Colonic mucosa (tissue), 4 donors: ENCODE data around the gene GLB1L3. TPM values are rescaled to one million over a fixed set of nuclear protein-coding genes. Genes with fewer than 3 reads are reported as not detected.

Experiments used
- DNase-seq: peaks from one replicate; pipeline ENCODE4 v3.0.0-alpha.2; 2020
- H3K27ac ChIP-seq: fragments of 200-600 bp; one replicate; pipeline ENCODE4 v1.8.0; 2021
- H3K27me3 ChIP-seq: fragments of 200-600 bp; one replicate; pipeline ENCODE4 v1.8.0; 2021
- H3K36me3 ChIP-seq: fragments of 200-600 bp; one replicate; pipeline ENCODE4 v1.8.0; 2021
- H3K4me1 ChIP-seq: fragments of 200-600 bp; one replicate; pipeline ENCODE4 v1.8.0; 2021; ENCODE audit warnings: mild to moderate bottlenecking
- H3K4me3 ChIP-seq: fragments of 200-600 bp; one replicate; pipeline ENCODE4 v1.8.0; 2021
- H3K9ac ChIP-seq, 2 donors: one replicate each; pipeline ENCODE4 v1.7.0; 2013; ENCODE audit warnings: control low read depth in 2 of 2, low read depth in 2 of 2, low read length in 2 of 2
- H3K9me3 ChIP-seq: fragments of 200-600 bp; one replicate; pipeline ENCODE4 v1.8.0; 2021
- CTCF ChIP-seq: fragments of 200-600 bp; IDR thresholded peaks from one replicate; pipeline ENCODE4 v1.8.0; 2022; ENCODE audit warnings: antibody characterized with exemption, mild to moderate bottlenecking
- intact Hi-C: fragments of 100-400 bp; cut with DNase I; formaldehyde crosslinking; loops from one replicate; pipeline ENCODE4 v1.14.1; 2022
- total RNA-seq, 2 donors: library from RNA; stranded (reverse); fragmentation: NEBNext Ultra II Directional in 1 of 2; extraction: Animal tissue kit (Norgen Biotek cat#: 25700) in 1 of 2; gene quantifications; one replicate each; pipeline ENCODE4 v1.2.1, GENCODE V29; 2021
- donor health status: healthy.
- donor health status: DM: no; HTN: no; CAD: no.
- donor health status: DM: no; HTN: no; CAD: no.

Gene GLB1L3
- total RNA-seq, 2 donors from 2014 or later = 0.15 TPM; not detected in 1

- intact Hi-C loops = no loop called here
- no peak for DNase-seq
- no peak for TF ChIP-seq CTCF
Measured at GRCh38 chr11:134346976-134347350, 70.8 kb downstream of the GLB1L3 start.

DNA sequence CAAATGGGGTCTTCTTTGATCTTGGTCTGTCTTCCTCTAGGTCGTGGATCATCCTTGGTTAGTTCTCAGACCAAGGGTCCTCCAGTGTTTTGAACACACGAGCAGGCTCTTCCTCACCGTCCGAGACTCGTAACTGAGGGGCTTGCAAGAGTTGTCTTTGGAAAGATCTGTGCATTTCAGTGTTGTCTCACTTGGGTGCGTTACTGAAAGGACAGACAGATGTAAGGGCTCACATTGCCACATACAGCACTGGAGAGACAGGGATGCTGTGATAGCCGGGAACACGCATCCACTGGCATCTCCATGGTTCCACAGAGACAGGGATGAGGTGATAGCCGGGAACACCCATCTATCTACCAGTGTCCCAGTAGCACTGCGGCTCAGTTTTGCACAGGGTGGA, 71.3 kb downstream of the GLB1L3 start:
- Histone ChIP-seq H3K27me3 (no peaks in the 10 kb centered on the region), H3K36me3 (no peaks in the 10 kb centered on the region), H3K9me3 (no peaks in the 10 kb centered on the region), H3K27ac (no peak overlapping the region), H3K4me1 (no peaks in the 10 kb centered on the region), H3K4me3 (no peak overlapping the region), H3K9ac (no peak overlapping the region)
- intact Hi-C loops = no loop called here
- DNase-seq = no peak
- no peak for TF ChIP-seq CTCF

More at GRCh38 chr11:134346976-134347350, 70.8 kb downstream of the GLB1L3 start:
- Histone ChIP-seq H3K36me3 (no peaks in the 10 kb centered on the region), H3K27ac (no peak overlapping the region), H3K9ac (no peak overlapping the region), H3K27me3 (no peaks in the 10 kb centered on the region), H3K4me1 (no peaks in the 10 kb centered on the region), H3K9me3 (no peaks in the 10 kb centered on the region), H3K4me3 (no peak overlapping the region)

DNA sequence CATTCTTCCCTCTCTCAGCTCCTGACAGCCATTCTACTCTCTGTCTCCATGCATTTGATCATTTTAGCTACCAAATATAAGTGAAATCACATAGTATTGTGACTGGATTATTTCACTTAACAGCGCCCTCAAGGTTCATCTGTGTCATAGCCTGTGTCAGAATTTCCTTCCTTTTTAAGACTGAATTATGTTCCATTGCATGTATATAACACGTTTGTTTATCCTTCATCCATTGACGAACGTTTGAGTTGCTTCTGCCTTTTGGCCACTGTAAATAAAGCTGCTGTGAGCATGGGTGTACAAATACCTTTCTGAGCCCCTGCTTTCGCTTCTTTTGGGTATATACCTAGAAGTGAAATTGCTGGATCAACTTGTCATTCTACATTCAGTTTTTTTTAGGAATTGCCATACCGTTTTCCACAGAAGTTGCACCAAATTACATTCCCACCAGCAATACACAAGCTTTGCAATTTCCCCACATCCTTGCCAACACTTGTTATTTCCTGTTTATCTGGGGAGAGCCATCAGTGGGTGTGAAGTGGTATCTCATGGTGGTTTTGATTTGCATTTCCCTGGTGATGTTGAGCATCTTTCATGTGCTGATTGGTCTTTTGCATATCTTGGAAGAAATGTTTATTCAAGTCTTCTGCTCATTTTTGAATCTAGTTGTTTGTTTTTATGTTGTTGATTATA, 73.1 kb downstream of the GLB1L3 start:
- Histone ChIP-seq H3K27ac (no peak overlapping the region), H3K27me3 (no peaks in the 10 kb centered on the region)
- TF ChIP-seq CTCF = no peak

DNA sequence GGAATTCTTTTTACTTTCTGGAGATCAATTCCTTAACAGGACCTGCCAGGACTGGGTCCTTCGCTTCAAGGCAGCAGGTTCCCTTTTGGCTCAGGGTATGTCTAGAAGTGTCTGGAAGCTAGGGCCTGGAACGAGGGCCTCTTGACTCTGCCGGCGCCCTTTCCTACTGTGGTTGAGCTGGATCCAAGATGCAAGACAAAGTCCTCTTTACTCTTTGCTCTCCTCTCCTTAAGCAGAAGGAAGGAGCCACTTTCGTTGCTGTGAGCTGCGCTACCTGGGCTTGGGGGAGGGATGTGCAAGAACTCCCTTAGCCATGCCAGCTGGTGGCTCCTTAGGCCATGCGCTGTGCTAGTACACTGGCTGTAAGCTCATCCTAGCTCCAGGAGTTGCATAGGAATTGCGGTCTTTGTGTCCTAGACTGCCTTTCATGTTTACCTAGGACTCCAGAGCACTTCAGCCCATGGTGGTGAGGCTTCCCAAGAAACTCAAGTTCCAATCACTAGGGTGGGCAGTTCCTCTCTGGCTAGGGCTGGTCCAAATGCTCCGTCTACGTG, 73.7 kb downstream of the GLB1L3 start:
- no peaks in the 10 kb centered on the region for H3K27me3 ChIP-seq
- no peaks in the 10 kb centered on the region for H3K36me3 ChIP-seq
- no peaks in the 10 kb centered on the region for H3K4me1 ChIP-seq
- no peak for DNase-seq
- H3K9me3 ChIP-seq = no peaks in the 10 kb centered on the region
- TF ChIP-seq CTCF = no peak
- H3K27ac ChIP-seq = no peak overlapping the region
- intact Hi-C loops = no loop called here
- no peak overlapping the region for H3K9ac ChIP-seq
- no peak overlapping the region for H3K4me3 ChIP-seq

More for the DNA sequence above, 73.1 kb downstream of the GLB1L3 start:
- no peak overlapping the region for H3K4me3 ChIP-seq
- intact Hi-C loops = no loop called here
- H3K4me1 ChIP-seq = no peaks in the 10 kb centered on the region
- no peaks in the 10 kb centered on the region for H3K36me3 ChIP-seq
- DNase-seq = no peak
- H3K9me3 ChIP-seq = no peaks in the 10 kb centered on the region
- no peak overlapping the region for H3K9ac ChIP-seq

DNA sequence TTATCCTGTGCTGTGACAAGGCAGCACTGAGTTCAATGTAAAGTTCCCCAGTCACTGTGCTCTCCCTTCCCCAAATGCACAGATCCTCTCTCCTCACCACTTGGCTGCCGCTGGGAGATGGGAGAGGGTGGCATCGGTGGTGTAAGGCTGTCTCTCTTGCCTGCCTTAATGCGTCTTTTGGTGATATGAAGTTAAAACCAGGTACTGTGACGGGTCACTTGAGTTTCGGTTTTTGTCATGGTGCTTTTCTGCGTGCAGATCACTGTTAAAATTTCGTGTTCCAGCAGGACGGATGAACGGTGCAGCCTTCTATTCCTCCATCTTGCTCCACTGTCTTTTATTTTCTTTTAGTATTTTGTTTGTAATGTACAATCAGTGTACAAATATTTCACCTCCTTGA, 74.2 kb downstream of the GLB1L3 start:
- H3K9me3 ChIP-seq = no peaks in the 10 kb centered on the region
- H3K36me3 ChIP-seq = no peaks in the 10 kb centered on the region
- no peak for TF ChIP-seq CTCF
- no peaks in the 10 kb centered on the region for H3K27me3 ChIP-seq
- no peak overlapping the region for H3K9ac ChIP-seq
- intact Hi-C loops = no loop called here
- no peaks in the 10 kb centered on the region for H3K4me1 ChIP-seq
- DNase-seq = no peak
- no peak overlapping the region for H3K27ac ChIP-seq
- no peak overlapping the region for H3K4me3 ChIP-seq
